ENCODE data around the gene CTAGE8.
"Not testable (repeated sequence)": the region's sequence is repeated elsewhere in the genome, so short reads cannot be mapped to it uniquely, and the experiment has no call there.

CTAGE8 gene

GRCh38 chr7:144269188-144269587 is at the start of gene CTAGE8:
TSS of gene CTAGE8 (minus strand) at chr7:144269288. CDS start at chr7:144269250, 38 bp downstream.
- DNase-seq (ENCODE audit: low read depth in 2 of 2), result not testable (repeated sequence)

GRCh38 chr7:144317537-144317936 is 48.4 kb upstream of the CTAGE8 start:
- DNase-seq (ENCODE audit: low read depth in 2 of 2), result not testable (repeated sequence)

DNA sequence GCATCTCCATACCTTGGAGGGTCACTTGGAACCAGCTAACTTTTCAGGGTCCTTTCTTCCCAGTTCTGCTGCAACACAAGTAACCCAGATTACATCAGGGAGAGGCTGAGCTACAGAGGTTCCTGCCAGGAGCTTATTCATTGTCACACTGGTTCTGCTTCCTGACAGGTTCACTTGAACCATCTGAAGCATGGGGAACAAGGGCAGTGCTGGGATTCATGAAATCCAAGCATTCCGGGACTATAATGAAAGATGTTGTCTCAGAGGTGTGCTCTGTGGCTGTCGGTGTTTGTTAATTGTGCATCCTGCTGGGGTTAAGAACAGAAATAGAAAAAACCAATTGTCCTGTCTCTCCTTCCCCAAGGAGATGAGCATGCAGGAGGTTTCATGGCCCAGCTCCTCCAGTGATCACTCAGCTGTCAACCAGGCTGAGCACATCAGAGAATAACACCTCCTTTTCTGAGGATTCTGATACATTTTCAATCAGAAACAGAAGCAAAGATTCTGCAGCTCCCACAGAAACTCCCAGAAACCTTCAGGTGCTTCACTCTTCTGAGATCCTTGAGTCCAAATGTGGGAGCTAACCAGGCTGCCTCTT is 42.9 kb upstream of the CTAGE8 start, which contains the start of gene OR2A1:
Gene OR2A1 (plus strand): TSS at position 548 of the 598 bp plus-strand sequence. CDS start 5,706 bp downstream, outside the sequence.
- not testable (repeated sequence) for DNase-seq (ENCODE audit: low read depth in 2 of 2)

DNA sequence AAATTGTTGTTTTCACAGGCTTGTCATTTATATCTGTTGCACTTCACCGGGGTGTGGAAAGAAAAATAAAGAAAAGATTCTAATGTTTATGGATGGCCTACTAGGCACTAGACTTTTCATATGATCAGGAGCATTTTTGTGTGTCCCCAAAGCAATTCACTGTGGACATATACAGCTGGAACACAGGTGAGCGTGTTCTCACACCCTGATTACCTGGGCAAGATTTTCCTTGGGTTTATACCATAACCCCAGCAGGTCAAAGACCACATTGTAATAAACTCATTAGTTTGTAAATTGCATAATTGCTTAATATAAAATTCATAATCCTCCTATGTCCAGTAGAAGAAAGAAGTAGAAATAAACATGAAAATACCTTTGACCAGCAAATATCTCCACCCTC is 42.1 kb upstream of the CTAGE8 start:
- not testable (repeated sequence) for DNase-seq (ENCODE audit: low read depth in 2 of 2)

DNA sequence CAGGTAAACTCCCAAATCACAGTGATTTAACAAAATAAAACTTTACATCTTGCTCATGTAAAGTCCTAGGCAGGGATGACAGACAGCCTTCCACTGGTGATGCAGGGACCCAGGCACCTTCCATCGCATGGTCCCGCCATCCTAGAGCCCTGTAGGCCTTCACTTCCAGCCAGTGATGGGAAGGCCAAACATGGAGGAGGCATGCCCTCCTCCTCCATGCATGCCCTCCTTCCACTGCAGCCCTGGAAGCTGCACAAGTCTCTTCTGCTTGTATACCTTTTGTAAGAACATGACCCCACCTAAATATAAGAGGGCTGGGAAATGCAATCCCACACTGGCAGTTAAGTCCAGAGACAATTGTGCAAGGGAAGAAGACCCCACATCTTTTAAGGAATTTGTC is 40.6 kb upstream of the CTAGE8 start:
- DNase-seq (ENCODE audit: low read depth in 2 of 2), result not testable (repeated sequence)

GRCh38 chr7:144305156-144305555 is 36.1 kb upstream of the CTAGE8 start:
- not testable (repeated sequence) for DNase-seq (ENCODE audit: low read depth in 2 of 2)

- not testable (repeated sequence) for DNase-seq (ENCODE audit: low read depth in 2 of 2)
These were observed 34.5 kb upstream of the CTAGE8 start for GRCh38 chr7:144303607-144304006.

GRCh38 chr7:144302578-144303303 is 33.7 kb upstream of the CTAGE8 start:
- not testable (repeated sequence) for DNase-seq (ENCODE audit: low read depth in 2 of 2)

GRCh38 chr7:144293794-144294499 is 24.9 kb upstream of the CTAGE8 start:
- DNase-seq (ENCODE audit: low read depth in 2 of 2), result not testable (repeated sequence)

- DNase-seq (ENCODE audit: low read depth in 2 of 2), result not testable (repeated sequence)
These were observed 23.5 kb upstream of the CTAGE8 start for GRCh38 chr7:144292384-144293161.

DNA sequence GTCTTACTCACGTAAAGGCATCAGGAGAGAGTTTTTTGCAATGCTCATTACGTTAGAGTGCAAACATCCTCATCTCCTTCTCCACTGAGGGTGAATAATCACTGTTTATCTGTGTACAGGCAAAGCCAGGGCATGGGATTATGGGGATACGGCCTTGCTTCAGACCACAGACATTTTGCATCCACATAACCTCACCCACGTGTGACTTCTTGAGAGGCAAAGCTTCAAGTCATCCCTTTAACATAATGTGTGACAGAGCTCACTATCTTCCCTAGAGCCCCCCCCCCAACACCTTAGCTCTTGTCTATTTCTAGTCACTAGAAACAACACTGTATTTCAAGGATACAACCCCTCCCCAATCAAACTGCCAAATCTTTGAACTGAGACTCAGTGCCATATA is 22.5 kb upstream of the CTAGE8 start:
- not testable (repeated sequence) for DNase-seq (ENCODE audit: low read depth in 2 of 2)

- DNase-seq (ENCODE audit: low read depth in 2 of 2), result not testable (repeated sequence)
These were observed 18.2 kb upstream of the CTAGE8 start for GRCh38 chr7:144287171-144287784.

DNA sequence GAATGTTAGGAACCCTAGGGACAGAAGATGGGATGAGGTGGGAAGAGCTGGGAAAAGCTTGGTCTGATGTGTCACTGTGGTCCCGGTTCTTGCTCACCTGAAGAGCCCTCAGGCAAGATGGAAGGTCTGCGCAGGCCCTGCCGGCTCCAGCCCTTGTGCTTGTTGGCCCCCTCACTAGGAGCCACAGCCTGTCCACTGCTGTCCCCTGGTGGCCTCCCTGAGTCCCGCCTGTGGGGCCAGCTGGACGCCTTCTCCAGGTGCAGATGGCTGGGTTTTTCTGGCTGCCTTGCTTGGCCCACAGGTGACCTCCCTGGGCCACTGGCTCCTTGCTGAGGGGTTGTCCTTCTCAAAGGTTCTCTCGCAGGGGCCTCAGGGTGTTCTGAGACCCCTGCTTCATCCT is 14.6 kb upstream of the CTAGE8 start:
- not testable (repeated sequence) for DNase-seq (ENCODE audit: low read depth in 2 of 2)

DNA sequence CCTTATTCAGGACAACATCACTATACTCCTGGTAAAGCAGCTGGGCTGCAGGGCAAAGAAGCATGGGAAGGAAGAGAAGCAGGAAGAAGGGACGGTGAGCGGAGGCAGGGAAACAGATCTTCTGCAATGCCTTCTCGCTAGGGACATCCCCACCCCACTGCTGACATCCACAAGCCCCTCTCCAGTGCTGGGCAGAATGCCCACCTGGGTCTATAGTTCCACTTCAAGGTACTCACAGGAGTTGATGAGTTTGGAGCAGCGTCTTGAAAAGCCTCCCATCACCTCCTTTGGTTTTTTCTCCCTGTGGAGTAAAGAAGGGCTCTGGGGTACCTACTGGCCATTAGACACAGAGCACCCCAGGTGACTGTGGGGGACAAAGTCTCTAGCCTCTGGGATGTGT is 13.4 kb upstream of the CTAGE8 start:
- DNase-seq (ENCODE audit: low read depth in 2 of 2), result not testable (repeated sequence)

- DNase-seq (ENCODE audit: low read depth in 2 of 2), result not testable (repeated sequence)
These were observed 12.9 kb upstream of the CTAGE8 start for GRCh38 chr7:144281981-144282380.

GRCh38 chr7:144280010-144280409 is 10.9 kb upstream of the CTAGE8 start:
- DNase-seq (ENCODE audit: low read depth in 2 of 2), result not testable (repeated sequence)

DNA sequence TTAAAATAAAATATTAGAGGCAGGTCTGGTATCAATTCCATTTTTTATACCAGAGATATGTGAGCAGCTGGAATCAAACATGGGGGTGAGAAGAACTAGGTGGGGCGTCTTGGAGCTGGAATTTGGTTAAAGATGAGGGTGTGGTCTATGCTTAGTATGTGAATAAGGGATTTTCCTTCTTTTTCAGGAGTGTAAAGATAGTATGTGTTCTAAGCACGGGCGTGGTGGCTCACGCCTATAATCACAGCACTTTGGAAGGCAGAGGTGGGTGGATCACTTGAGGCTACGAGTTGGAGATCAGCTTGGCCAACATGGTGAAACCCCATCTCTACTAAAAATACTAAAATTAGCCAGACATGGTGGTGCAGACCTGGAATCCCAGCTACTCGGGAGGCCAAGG is 6.2 kb upstream of the CTAGE8 start:
- DNase-seq (ENCODE audit: low read depth in 2 of 2), result not testable (repeated sequence)

- DNase-seq (ENCODE audit: low read depth in 2 of 2), result not testable (repeated sequence)
These were observed 4.4 kb downstream of the CTAGE8 start, which contains the start of gene OR2A7 for GRCh38 chr7:144264692-144265091. TSS of gene OR2A7 (minus strand) at chr7:144264792. CDS start at chr7:144259628, 5,164 bp downstream.

DNA sequence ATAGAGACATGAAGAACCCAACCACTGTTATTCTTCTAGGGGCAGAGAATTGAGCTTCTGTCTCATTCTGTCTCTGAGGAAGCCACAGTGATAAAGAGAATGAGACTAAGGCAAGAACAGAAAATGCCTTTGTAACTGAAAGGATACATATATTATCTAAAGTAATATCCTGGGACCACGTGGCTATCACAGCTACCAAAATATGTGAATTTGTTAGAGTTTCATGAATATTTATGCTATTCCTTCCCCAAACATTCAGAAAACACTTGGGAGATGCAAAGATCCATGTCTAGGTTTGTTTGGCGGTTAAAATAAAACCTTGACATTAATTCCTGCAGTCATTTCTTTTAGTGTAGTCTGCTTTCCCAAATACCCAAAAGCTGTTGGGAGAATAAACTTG is 7.0 kb downstream of the CTAGE8 start:
- not testable (repeated sequence) for DNase-seq (ENCODE audit: low read depth in 2 of 2)

- not testable (repeated sequence) for DNase-seq (ENCODE audit: low read depth in 2 of 2)
These were observed 10.0 kb downstream of the CTAGE8 start for GRCh38 chr7:144259067-144259466.

GRCh38 chr7:144256112-144256511 is 13.0 kb downstream of the CTAGE8 start:
- no peak for DNase-seq (ENCODE audit: low read depth in 2 of 2)

Data from stimulated activated CD4-positive, alpha-beta T cell treated with anti-CD3 and anti-CD28 coated beads, Interleukin-12 subunit alpha, Interleukin-12 subunit beta, amount 100 ng/mL, for 24 hours (primary cell).